ENCODE results near the gene PCDHB14.
"Not testable (repeated sequence)": the region's sequence is repeated elsewhere in the genome, so short reads cannot be mapped to it uniquely, and the experiment has no call there.

PCDHB14 gene

DNA sequence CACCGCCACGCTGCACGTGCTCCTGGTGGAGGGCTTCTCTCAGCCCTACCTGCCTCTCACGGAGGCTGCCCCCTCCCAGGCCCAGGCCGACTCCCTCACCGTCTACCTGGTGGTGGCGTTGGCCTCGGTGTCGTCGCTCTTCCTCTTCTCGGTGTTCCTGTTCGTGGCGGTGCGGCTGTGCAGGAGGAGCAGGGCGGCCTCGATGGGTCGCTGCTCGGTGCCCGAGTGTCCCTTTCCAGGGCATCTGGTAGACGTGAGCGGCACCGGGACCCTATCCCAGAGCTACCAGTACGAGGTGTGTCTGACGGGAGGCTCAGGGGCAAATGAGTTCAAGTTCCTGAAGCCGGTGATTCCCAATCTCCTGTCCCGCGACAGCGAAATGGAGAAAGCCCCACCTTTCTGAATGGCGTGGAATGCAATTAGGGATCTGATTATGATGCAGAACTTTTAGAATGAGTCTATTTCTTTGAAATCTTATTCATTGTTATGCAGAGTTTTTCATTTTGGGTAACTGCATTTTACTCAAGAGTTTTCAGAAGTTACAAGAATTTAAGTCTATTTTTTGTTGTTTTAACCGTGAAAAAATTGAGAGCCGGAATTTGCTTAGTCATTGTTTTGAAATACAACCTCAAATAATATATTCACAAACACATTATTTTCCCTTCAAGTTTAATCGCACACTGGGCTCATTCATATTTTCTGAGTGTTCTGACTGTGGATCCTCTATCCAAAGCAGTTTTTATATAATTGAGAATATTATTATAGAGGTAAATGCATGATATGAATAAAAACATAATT lies 13.6 kb downstream of the PCDHB14 start:
- DNase-seq (ENCODE audit: low read depth): no peak
- H3K4me3 ChIP-seq (ENCODE audit: control insufficient read depth, low read depth, low read length): no peak overlapping the region
- TF ChIP-seq CTCF (IDR thresholded peaks at IDR 0.05; ENCODE audit: control insufficient read depth, insufficient read depth, low read depth, low read length, missing control alignments): no peak

DNA sequence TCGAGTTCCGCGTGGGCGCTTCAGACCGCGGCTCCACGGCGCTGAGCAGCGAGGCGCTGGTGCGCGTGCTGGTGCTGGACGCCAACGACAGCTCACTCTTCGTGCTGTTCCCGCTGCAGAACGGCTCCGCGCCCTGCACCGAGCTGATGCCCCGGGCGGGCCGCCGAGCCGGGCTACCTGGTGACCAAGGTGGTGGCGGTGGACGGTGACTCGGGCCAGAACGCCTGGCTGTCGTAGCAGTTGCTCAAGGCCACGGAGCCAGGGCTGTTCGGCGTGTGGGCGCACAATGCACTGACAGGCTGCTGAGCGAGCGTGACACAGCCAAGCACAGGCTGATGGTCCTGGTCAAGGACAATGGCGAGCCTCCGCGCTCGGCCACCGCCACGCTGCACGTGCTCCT lies 18.4 kb downstream of the PCDHB14 start:
- no peak for DNase-seq (ENCODE audit: low read depth)
- TF ChIP-seq CTCF (IDR thresholded peaks at IDR 0.05; ENCODE audit: control insufficient read depth, insufficient read depth, low read depth, low read length, missing control alignments): no peak
- H3K4me3 ChIP-seq (ENCODE audit: control insufficient read depth, low read depth, low read length): no peak overlapping the region

- H3K4me3 ChIP-seq (ENCODE audit: control insufficient read depth, low read depth, low read length): peak within 1 kb of the TSS; percentile 29
- DNase-seq (ENCODE audit: low read depth): no peak
- TF ChIP-seq CTCF (IDR thresholded peaks at IDR 0.05; ENCODE audit: control insufficient read depth, insufficient read depth, low read depth, low read length, missing control alignments): peak; percentile 24
These were observed 22.1 kb downstream of the PCDHB14 start, which contains the start of gene PCDHB15 for GRCh38 chr5:141245250-141245717. Gene PCDHB15 (plus strand): TSS chr5:141245395. CDS start chr5:141245579, 184 bp downstream.

DNA sequence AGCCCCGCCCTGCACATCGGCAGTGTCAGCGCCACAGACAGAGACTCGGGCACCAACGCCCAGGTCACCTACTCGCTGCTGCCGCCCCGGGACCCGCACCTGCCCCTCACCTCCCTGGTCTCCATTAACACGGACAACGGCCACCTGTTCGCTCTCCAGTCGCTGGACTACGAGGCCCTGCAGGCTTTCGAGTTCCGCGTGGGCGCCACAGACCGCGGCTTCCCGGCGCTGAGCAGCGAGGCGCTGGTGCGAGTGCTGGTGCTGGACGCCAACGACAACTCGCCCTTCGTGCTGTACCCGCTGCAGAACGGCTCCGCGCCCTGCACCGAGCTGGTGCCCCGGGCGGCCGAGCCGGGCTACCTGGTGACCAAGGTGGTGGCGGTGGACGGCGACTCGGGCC lies 23.8 kb downstream of the PCDHB14 start:
- H3K4me3 ChIP-seq (ENCODE audit: control insufficient read depth, low read depth, low read length); DNase-seq (ENCODE audit: low read depth): not testable (repeated sequence)

DNA sequence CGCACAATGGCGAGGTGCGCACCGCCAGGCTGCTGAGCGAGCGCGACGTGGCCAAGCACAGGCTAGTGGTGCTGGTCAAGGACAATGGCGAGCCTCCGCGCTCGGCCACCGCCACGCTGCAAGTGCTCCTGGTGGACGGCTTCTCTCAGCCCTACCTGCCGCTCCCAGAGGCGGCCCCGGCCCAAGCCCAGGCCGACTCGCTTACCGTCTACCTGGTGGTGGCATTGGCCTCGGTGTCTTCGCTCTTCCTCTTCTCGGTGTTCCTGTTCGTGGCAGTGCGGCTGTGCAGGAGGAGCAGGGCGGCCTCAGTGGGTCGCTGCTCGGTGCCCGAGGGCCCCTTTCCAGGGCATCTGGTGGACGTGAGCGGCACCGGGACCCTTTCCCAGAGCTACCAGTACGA lies 24.3 kb downstream of the PCDHB14 start:
- H3K4me3 ChIP-seq (ENCODE audit: control insufficient read depth, low read depth, low read length); DNase-seq (ENCODE audit: low read depth): not testable (repeated sequence)

GRCh38 chr5:141250576-141250975 lies 27.4 kb downstream of the PCDHB14 start:
- TF ChIP-seq CTCF (IDR thresholded peaks at IDR 0.05; ENCODE audit: control insufficient read depth, insufficient read depth, low read depth, low read length, missing control alignments): no peak
- DNase-seq (ENCODE audit: low read depth): no peak
- no peak overlapping the region for H3K4me3 ChIP-seq (ENCODE audit: control insufficient read depth, low read depth, low read length)

- TF ChIP-seq CTCF (IDR thresholded peaks at IDR 0.05; ENCODE audit: control insufficient read depth, insufficient read depth, low read depth, low read length, missing control alignments): no peak
- no peak overlapping the region for H3K4me3 ChIP-seq (ENCODE audit: control insufficient read depth, low read depth, low read length)
These were observed 35.3 kb downstream of the PCDHB14 start for GRCh38 chr5:141258464-141258863.

More at GRCh38 chr5:141258464-141258863, 35.3 kb downstream of the PCDHB14 start:
- DNase-seq (ENCODE audit: low read depth): no peak
